OCI-LY3 (cell line): Measurements from ENCODE around the gene ZNF423.

Experiments used
- H2AFZ ChIP-seq: fragments of 200-600, 300-600 bp; shearing (Covaris generic); 2 replicates; pipeline ENCODE4 v1.6.0; 2014; ENCODE audit warnings: antibody characterized with exemption, low read depth, low read length
- H3K27ac ChIP-seq: fragments of 200-600, 300-600 bp; sonication (generic); 2 replicates; pipeline ENCODE4 v1.5.1; 2014; ENCODE audit warnings: mild to moderate bottlenecking, low read length, moderate library complexity, mixed read lengths
- H3K27me3 ChIP-seq: fragments of 200-600, 300-600 bp; sonication (generic); 2 replicates; pipeline ENCODE4 v1.6.1; 2014; ENCODE audit warnings: low read depth, low read length, mixed read lengths
- H3K36me3 ChIP-seq: fragments of 200-600, 300-600 bp; sonication (generic); replicated peaks from 2 replicates; pipeline ENCODE3; 2014; ENCODE audit warnings: low read depth, low read length, mixed read lengths
- H3K4me1 ChIP-seq: fragments of 300-600, 200-600 bp; sonication (generic); 2 replicates; pipeline ENCODE4 v1.6.1; 2014; ENCODE audit warnings: low read length, mixed read lengths
- H3K4me2 ChIP-seq: fragments of 200-600, 300-600 bp; sonication (generic); 2 replicates; pipeline ENCODE4 v1.6.1; 2014; ENCODE audit warnings: low read length, mixed read lengths
- H3K4me3 ChIP-seq: fragments of 300-600, 200-600 bp; sonication (generic); 2 replicates; pipeline ENCODE4 v1.5.1; 2014; ENCODE audit warnings: antibody characterized with exemption, mild to moderate bottlenecking, low read length, moderate library complexity
- H3K79me2 ChIP-seq: fragments of 300-600, 200-600 bp; shearing (Covaris generic); 2 replicates; pipeline ENCODE4 v1.6.1; 2014; ENCODE audit warnings: mild to moderate bottlenecking, low read length, mixed read lengths
- H3K9ac ChIP-seq: fragments of 300-600, 200-600 bp; shearing (Covaris generic); 2 replicates; pipeline ENCODE4 v1.6.0; 2014; ENCODE audit warnings: mild to moderate bottlenecking, low read length, moderate library complexity
- H3K9me3 ChIP-seq: fragments of 200-600, 300-600 bp; shearing (Covaris generic); 2 replicates; pipeline ENCODE4 v1.6.1; 2014; ENCODE audit warnings: low read length, mixed read lengths; ENCODE audit not compliant: insufficient read depth
- H4K20me1 ChIP-seq: fragments of 200-600, 300-600 bp; sonication (generic); 2 replicates; pipeline ENCODE4 v1.6.1; 2016; ENCODE audit warnings: low read length, mixed read lengths; ENCODE audit not compliant: insufficient read depth
- EZH2phosphoT487 ChIP-seq: fragments of 200-600 bp; shearing (Covaris generic); IDR thresholded peaks from 2 replicates; pipeline ENCODE4 v1.6.1; 2018; ENCODE audit warnings: antibody characterized with exemption, mixed run types, low read depth
- TF ChIP-seq, protein P1 (sequence below): fragments of 200-600, 300-600 bp; sonication (generic); IDR thresholded peaks from 2 replicates; pipeline ENCODE4 v1.5.1; 2014; ENCODE audit warnings: antibody characterized with exemption, low read length, low read depth

The ZNF423 gene

GRCh38 chr16:49712542-49712941 lies 143.4 kb downstream of the ZNF423 start:
- H3K9me3 ChIP-seq, result no peaks in the 10 kb centered on the region
- H3K4me1 ChIP-seq, result no peaks in the 10 kb centered on the region
- no peaks in the 10 kb centered on the region for H4K20me1 ChIP-seq
- H2AFZ ChIP-seq, result no peak overlapping the region
- no peak overlapping the region for H3K27ac ChIP-seq
- no peaks in the 10 kb centered on the region for H3K79me2 ChIP-seq
- no peak overlapping the region for H3K9ac ChIP-seq
- H3K36me3 ChIP-seq, result no peaks in the 10 kb centered on the region
- no peak overlapping the region for H3K4me2 ChIP-seq
- H3K27me3 ChIP-seq, result peaks cover 4% of the 10 kb centered on the region; the same call in 1 of the 2 replicates
- TF ChIP-seq EZH2phosphoT487, result no peak
- TF ChIP-seq, protein P1, sequence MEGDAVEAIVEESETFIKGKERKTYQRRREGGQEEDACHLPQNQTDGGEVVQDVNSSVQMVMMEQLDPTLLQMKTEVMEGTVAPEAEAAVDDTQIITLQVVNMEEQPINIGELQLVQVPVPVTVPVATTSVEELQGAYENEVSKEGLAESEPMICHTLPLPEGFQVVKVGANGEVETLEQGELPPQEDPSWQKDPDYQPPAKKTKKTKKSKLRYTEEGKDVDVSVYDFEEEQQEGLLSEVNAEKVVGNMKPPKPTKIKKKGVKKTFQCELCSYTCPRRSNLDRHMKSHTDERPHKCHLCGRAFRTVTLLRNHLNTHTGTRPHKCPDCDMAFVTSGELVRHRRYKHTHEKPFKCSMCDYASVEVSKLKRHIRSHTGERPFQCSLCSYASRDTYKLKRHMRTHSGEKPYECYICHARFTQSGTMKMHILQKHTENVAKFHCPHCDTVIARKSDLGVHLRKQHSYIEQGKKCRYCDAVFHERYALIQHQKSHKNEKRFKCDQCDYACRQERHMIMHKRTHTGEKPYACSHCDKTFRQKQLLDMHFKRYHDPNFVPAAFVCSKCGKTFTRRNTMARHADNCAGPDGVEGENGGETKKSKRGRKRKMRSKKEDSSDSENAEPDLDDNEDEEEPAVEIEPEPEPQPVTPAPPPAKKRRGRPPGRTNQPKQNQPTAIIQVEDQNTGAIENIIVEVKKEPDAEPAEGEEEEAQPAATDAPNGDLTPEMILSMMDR, result no peak
- H3K4me3 ChIP-seq, result no peak overlapping the region

- Histone ChIP-seq H4K20me1 (no peaks in the 10 kb centered on the region), H3K36me3 (no peaks in the 10 kb centered on the region), H3K4me3 (no peak overlapping the region), H3K4me2 (no peak overlapping the region), H3K27me3 (peaks cover 4% of the 10 kb centered on the region; the same call in 1 of the 2 replicates), H3K27ac (no peak overlapping the region), H3K4me1 (no peaks in the 10 kb centered on the region), H3K9me3 (no peaks in the 10 kb centered on the region), H3K9ac (no peak overlapping the region), H3K79me2 (no peaks in the 10 kb centered on the region), H2AFZ (no peak overlapping the region)
- TF ChIP-seq, protein P1, result no peak
- TF ChIP-seq EZH2phosphoT487, result no peak
These were observed 143.8 kb downstream of the ZNF423 start for GRCh38 chr16:49712106-49712505.

- no peak overlapping the region for H3K4me3 ChIP-seq
- H3K36me3 ChIP-seq, result no peaks in the 10 kb centered on the region
- H3K79me2 ChIP-seq, result no peaks in the 10 kb centered on the region
- H3K9me3 ChIP-seq, result no peaks in the 10 kb centered on the region
- H4K20me1 ChIP-seq, result no peaks in the 10 kb centered on the region
- H3K27me3 ChIP-seq, result peaks cover 4% of the 10 kb centered on the region; the same call in 1 of the 2 replicates
- H3K9ac ChIP-seq, result no peak overlapping the region
- H3K4me1 ChIP-seq, result no peaks in the 10 kb centered on the region
- no peak for TF ChIP-seq EZH2phosphoT487
- H3K4me2 ChIP-seq, result no peak overlapping the region
- H3K27ac ChIP-seq, result no peak overlapping the region
- no peak overlapping the region for H2AFZ ChIP-seq
These were observed 146.9 kb downstream of the ZNF423 start for GRCh38 chr16:49709057-49709456.

DNA sequence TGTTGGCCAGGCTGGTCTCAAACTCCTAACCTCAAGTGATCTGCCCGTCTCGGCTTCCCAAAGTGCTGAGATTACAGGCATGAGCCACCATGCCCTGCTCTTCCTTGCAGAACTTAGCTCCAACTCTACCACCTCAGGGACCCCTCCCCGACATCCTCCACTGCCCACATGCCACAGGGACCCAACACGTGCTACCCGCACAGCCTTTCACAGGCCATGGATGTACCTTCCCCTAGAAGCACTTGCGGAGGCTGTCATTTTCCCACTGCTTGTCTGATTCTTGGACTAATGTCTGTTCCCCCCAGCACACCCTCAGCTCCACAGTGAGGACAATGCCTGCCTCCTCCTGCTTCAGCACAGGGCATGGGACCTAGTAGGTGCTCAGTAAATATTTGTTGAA lies 147.4 kb downstream of the ZNF423 start:
- no peaks in the 10 kb centered on the region for H3K79me2 ChIP-seq
- no peak overlapping the region for H3K9ac ChIP-seq
- no peak overlapping the region for H2AFZ ChIP-seq
- H3K27me3 ChIP-seq, result peaks cover 4% of the 10 kb centered on the region; the same call in 1 of the 2 replicates
- TF ChIP-seq EZH2phosphoT487, result no peak
- TF ChIP-seq, protein P1, result no peak
- H3K36me3 ChIP-seq, result no peaks in the 10 kb centered on the region
- no peak overlapping the region for H3K4me2 ChIP-seq
- H3K27ac ChIP-seq, result no peak overlapping the region
- H3K4me3 ChIP-seq, result no peak overlapping the region
- H3K4me1 ChIP-seq, result no peaks in the 10 kb centered on the region
- H4K20me1 ChIP-seq, result no peaks in the 10 kb centered on the region
- H3K9me3 ChIP-seq, result no peaks in the 10 kb centered on the region
